Smooth muscle cell (in vitro differentiated cells): ENCODE data around the gene KLHL13. TPM values are rescaled to one million over a fixed set of nuclear protein-coding genes. Genes with fewer than 3 reads are reported as not detected.

Experiments
- DNase-seq: peaks from one replicate; lab custom pipeline; 2025; ENCODE audit not compliant: unreplicated experiment; lab: John Stamatoyannopoulos, UW
- H2AFZ ChIP-seq: fragments of 200-600 bp; sonication (generic); 2 replicates; pipeline ENCODE4 v1.6.0; 2016; ENCODE audit warnings: antibody characterized with exemption, low read depth, mild to moderate bottlenecking
- H3F3A ChIP-seq: fragments of 200-600 bp; sonication (generic); 2 replicates; pipeline ENCODE4 v1.6.0; 2017; ENCODE audit warnings: antibody characterized with exemption, low read depth
- H3K27ac ChIP-seq: fragments of 200-600 bp; sonication (generic); 2 replicates; pipeline ENCODE4 v1.5.1; 2016; ENCODE audit warnings: low read depth, mild to moderate bottlenecking
- H3K27me3 ChIP-seq: fragments of 200-600 bp; sonication (generic); 2 replicates; pipeline ENCODE4 v1.6.1; 2016; ENCODE audit warnings: low read depth, mild to moderate bottlenecking
- H3K36me3 ChIP-seq: fragments of 200-600 bp; sonication (generic); 2 replicates; pipeline ENCODE4 v1.5.1; 2016; ENCODE audit warnings: low read depth
- H3K4me1 ChIP-seq: fragments of 200-600 bp; sonication (generic); 2 replicates; pipeline ENCODE4 v1.5.1; 2016; ENCODE audit warnings: low read depth
- H3K4me2 ChIP-seq: fragments of 200-600 bp; sonication (generic); 2 replicates; pipeline ENCODE4 v1.6.0; 2016; ENCODE audit warnings: mild to moderate bottlenecking
- H3K4me3 ChIP-seq: fragments of 200-600 bp; sonication (generic); 2 replicates; pipeline ENCODE4 v1.5.1; 2016; ENCODE audit warnings: mild to moderate bottlenecking
- H3K79me2 ChIP-seq: fragments of 200-600 bp; sonication (generic); 2 replicates; pipeline ENCODE4 v1.6.0; 2016; ENCODE audit warnings: low read depth, mild to moderate bottlenecking
- H3K9ac ChIP-seq: fragments of 200-600 bp; sonication (generic); 2 replicates; pipeline ENCODE4 v1.6.0; 2016; ENCODE audit warnings: low read depth
- H3K9me3 ChIP-seq: fragments of 200-600 bp; sonication (generic); replicated peaks from 2 replicates; pipeline ENCODE4 v1.5.1; 2016; ENCODE audit warnings: low read depth
- H4K20me1 ChIP-seq: fragments of 200-600 bp; sonication (generic); 2 replicates; pipeline ENCODE4 v1.6.0; 2016; ENCODE audit warnings: low read depth
- WGBS: methylation state at CpG from one replicate; pipeline ENCODE4 v1.1.7; 2016; ENCODE audit warnings: low lambda C conversion rate; 5-methylcytosine and 5-hydroxymethylcytosine counted together
- polyA plus RNA-seq: library from polyadenylated mRNA; unstranded; fragments of >200 nt; fragmentation: Nextera tagmentation; extraction: Ambion mirVana; gene quantifications from 2 replicates; pipeline ENCODE4 v1.2.1, GENCODE V29; 2016
- total RNA-seq: library from RNA; depleted of rRNA; stranded (reverse); fragments of >200 nt; gene quantifications from 2 replicates; pipeline ENCODE4 v1.2.3, GENCODE V29; 2014
- TF ChIP-seq, protein P1 (sequence below): fragments of 200-600 bp; sonication (generic); IDR thresholded peaks from 2 replicates; pipeline ENCODE4 v1.5.1; 2017; ENCODE audit warnings: borderline replicate concordance, mild to moderate bottlenecking, antibody characterized with exemption; ENCODE audit not compliant: insufficient read depth, poor library complexity, severe bottlenecking

The KLHL13 gene
- total and polyA plus RNA-seq, 2 experiments from 2014 or later: 0.32 to 3.4 TPM

DNA sequence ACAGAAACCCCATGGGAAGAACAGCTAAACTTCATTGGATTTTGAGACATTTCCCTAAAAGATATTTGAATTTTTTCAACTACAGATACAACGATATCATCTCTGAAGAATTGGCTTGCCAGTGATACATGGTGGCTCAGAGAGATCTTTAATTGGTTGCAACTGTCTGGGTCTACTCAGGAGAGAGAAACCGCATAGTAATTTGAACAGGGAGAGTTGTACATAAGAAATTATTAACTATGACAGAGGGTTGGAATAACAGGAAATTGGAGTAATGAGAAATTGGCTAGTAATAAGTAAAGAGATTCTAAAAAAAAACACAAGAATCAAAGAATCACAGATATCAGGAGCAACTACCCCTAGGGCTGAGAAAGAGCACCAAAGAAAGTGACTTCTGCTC is 118.4 kb downstream of the KLHL13 start:
- no peaks in the 10 kb centered on the region for H3K4me1 ChIP-seq
- H3K4me2 ChIP-seq: no peak overlapping the region
- 81% methylated on average over 2 of the region's 2 CpGs for WGBS
- no peak overlapping the region for H3K27ac ChIP-seq
- TF ChIP-seq, protein P1, sequence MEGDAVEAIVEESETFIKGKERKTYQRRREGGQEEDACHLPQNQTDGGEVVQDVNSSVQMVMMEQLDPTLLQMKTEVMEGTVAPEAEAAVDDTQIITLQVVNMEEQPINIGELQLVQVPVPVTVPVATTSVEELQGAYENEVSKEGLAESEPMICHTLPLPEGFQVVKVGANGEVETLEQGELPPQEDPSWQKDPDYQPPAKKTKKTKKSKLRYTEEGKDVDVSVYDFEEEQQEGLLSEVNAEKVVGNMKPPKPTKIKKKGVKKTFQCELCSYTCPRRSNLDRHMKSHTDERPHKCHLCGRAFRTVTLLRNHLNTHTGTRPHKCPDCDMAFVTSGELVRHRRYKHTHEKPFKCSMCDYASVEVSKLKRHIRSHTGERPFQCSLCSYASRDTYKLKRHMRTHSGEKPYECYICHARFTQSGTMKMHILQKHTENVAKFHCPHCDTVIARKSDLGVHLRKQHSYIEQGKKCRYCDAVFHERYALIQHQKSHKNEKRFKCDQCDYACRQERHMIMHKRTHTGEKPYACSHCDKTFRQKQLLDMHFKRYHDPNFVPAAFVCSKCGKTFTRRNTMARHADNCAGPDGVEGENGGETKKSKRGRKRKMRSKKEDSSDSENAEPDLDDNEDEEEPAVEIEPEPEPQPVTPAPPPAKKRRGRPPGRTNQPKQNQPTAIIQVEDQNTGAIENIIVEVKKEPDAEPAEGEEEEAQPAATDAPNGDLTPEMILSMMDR: no peak
- DNase-seq: no peak
- no peaks in the 10 kb centered on the region for H3K79me2 ChIP-seq
- H3K9ac ChIP-seq: no peak overlapping the region
- no peaks in the 10 kb centered on the region for H3K36me3 ChIP-seq
- H3K4me3 ChIP-seq: no peak overlapping the region
- H2AFZ ChIP-seq: no peak overlapping the region
- no peaks in the 10 kb centered on the region for H3K9me3 ChIP-seq
- H3K27me3 ChIP-seq: no peaks in the 10 kb centered on the region
- H4K20me1 ChIP-seq: no peaks in the 10 kb centered on the region
- H3F3A ChIP-seq: no peaks in the 10 kb centered on the region

- DNase-seq: no peak
- Histone ChIP-seq H3K9ac (no peak overlapping the region), H3K27me3 (no peaks in the 10 kb centered on the region), H3K36me3 (no peaks in the 10 kb centered on the region), H4K20me1 (no peaks in the 10 kb centered on the region), H3K27ac (peak overlapping the region; percentile 33), H3K4me1 (no peaks in the 10 kb centered on the region), H3K4me2 (no peak overlapping the region), H3F3A (no peaks in the 10 kb centered on the region), H3K79me2 (no peaks in the 10 kb centered on the region), H2AFZ (no peak overlapping the region), H3K4me3 (no peak overlapping the region), H3K9me3 (no peaks in the 10 kb centered on the region)
- 52% methylated on average over 3 of the region's 3 CpGs for WGBS
- TF ChIP-seq, protein P1: peak; percentile 32
Measured at GRCh38 chrX:117996918-117997480, 119.6 kb downstream of the KLHL13 start.

DNA sequence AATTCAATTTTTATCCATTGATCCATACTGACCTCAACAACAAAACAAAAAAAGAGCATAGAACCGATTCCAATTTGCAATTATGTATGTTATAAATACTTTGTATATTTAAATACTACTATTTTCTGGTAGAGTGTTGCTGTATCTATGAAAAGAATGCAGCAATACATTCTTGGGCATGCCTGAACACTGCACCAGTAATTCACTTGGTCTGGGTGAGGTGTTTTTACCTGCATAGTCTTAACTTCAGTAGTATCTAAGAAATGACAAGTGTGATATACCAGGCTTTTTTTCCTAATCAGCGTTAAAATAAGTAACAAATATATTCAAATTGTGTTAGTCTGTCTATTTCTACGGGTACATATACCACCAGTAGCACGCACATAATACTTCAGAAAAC is 120.2 kb downstream of the KLHL13 start:
- no peak overlapping the region for H3K4me2 ChIP-seq
- H3K79me2 ChIP-seq: no peaks in the 10 kb centered on the region
- no peak overlapping the region for H2AFZ ChIP-seq
- DNase-seq: no peak
- H3K9ac ChIP-seq: no peak overlapping the region
- no peaks in the 10 kb centered on the region for H4K20me1 ChIP-seq
- H3K4me1 ChIP-seq: no peaks in the 10 kb centered on the region
- 68% methylated on average over 4 of the region's 4 CpGs for WGBS
- no peaks in the 10 kb centered on the region for H3F3A ChIP-seq
- H3K27me3 ChIP-seq: no peaks in the 10 kb centered on the region
- peak overlapping the region; percentile 33 for H3K27ac ChIP-seq
- no peaks in the 10 kb centered on the region for H3K9me3 ChIP-seq
- TF ChIP-seq, protein P1: no peak
- H3K4me3 ChIP-seq: no peak overlapping the region
- H3K36me3 ChIP-seq: no peaks in the 10 kb centered on the region

DNA sequence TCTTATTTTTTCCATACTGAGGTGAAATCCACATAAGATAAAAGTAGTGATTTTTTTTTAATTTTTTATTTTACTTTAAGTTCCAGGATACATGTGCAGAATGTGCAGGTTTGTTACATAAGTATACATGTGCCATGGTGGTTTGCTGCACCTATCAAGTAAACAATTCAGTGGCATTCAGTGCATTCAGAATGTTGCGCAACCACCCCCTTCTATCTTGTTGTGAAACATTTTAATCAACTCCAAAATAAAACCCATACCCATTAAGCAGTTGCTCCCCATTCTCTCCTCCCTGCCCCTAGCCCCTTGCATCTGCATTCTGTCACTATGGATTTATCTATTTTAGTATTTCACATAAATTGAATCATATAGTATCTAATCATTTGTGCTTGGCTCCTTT is 121.2 kb downstream of the KLHL13 start:
- Histone ChIP-seq H3K27ac (no peak overlapping the region), H3K79me2 (no peaks in the 10 kb centered on the region), H3K36me3 (no peaks in the 10 kb centered on the region), H3K4me3 (no peak overlapping the region), H3K4me1 (no peaks in the 10 kb centered on the region), H4K20me1 (no peaks in the 10 kb centered on the region), H3K9me3 (no peaks in the 10 kb centered on the region), H3K27me3 (no peaks in the 10 kb centered on the region), H2AFZ (no peak overlapping the region), H3K4me2 (no peak overlapping the region), H3K9ac (no peak overlapping the region), H3F3A (no peaks in the 10 kb centered on the region)
- DNase-seq: no peak
- WGBS: 92% methylated on average over 1 of the region's 1 CpG
- TF ChIP-seq, protein P1: no peak
